ENCODE data around the gene CHI3L2.

CHI3L2 gene

DNA sequence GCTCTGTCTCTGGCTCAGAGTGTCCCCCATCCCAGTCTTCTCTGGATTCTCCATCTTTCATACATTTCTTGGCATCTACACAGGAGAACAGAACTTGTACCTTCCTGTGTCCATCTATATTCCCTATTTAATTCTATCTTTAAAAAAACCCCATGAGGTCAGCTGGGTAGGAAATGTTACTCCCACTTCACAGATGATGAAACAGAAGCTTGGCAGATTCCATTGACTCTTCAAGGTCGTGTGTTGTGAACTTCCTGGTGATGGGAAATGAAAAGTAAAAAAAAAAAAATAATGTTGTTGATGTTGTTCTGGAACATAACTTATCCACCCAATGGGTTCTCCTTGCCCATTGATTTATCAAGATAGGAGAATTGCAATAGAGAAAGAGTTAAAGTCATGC lies 8.9 kb downstream of the CHI3L2 start:
- no peak overlapping the region for H3K4me3 ChIP-seq (replicated peaks; ENCODE audit: low read depth, low read length)
- no peak for DNase-seq (ENCODE audit: extremely low read depth, low read depth)
- TF ChIP-seq, protein P1, sequence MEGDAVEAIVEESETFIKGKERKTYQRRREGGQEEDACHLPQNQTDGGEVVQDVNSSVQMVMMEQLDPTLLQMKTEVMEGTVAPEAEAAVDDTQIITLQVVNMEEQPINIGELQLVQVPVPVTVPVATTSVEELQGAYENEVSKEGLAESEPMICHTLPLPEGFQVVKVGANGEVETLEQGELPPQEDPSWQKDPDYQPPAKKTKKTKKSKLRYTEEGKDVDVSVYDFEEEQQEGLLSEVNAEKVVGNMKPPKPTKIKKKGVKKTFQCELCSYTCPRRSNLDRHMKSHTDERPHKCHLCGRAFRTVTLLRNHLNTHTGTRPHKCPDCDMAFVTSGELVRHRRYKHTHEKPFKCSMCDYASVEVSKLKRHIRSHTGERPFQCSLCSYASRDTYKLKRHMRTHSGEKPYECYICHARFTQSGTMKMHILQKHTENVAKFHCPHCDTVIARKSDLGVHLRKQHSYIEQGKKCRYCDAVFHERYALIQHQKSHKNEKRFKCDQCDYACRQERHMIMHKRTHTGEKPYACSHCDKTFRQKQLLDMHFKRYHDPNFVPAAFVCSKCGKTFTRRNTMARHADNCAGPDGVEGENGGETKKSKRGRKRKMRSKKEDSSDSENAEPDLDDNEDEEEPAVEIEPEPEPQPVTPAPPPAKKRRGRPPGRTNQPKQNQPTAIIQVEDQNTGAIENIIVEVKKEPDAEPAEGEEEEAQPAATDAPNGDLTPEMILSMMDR (IDR thresholded peaks at IDR 0.05; ENCODE audit: low read depth, low read length, missing control alignments): no peak

DNA sequence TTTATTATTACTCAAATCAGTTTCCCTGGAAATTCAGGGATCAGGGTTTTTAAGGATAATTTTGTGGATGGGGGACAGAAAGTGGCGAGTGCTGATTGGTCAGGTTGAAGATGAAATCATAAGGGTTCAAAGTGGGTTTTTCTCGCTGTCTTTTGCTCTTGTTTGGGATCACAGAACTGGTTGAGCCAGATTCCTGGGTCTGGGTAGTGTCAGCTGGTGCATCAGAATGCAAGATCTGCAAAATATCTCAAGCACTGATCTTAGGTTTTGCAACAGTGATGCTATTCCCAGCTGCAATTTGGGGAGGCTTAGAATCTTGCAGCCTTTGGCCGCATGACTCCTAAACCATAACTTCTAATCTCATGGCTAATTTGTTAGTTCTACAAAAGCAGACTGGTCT lies 9.3 kb downstream of the CHI3L2 start:
- TF ChIP-seq, protein P1 (IDR thresholded peaks at IDR 0.05; ENCODE audit: low read depth, low read length, missing control alignments): no peak
- no peak for DNase-seq (ENCODE audit: extremely low read depth, low read depth)
- no peak overlapping the region for H3K4me3 ChIP-seq (replicated peaks; ENCODE audit: low read depth, low read length)

DNA sequence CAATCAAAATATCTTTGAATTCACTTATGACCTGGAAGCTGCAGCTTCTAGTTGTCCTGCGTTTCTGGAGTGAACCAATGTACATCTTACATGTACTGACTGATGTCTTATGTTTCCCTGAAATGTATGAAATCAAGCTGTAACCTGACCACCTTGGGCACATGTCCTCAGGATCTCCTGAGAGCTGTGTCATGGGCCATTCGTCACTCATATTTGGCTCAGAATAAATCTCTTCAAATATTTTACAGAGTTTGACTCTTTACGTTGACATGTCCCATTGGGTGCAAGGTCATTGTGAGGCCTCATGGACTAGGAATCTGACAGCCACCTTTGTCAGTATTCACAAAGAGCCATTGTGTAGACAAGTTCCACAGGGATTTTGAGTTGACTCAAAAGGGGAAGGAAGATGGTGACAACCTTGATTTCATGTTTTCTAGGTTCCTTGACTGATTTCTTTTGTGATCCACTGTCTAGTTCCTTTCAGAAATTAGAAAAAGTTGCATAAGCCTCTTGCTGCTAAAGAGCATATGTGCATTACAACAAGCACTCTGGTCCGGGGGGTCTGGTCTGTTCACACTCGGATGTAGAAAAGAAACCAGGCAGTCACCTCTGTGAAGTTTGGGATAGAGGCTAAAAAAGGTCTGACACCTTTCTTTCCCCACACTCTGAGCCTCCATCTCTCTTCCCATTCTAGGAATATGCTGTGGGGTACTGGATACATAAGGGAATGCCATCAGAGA lies 10.7 kb downstream of the CHI3L2 start:
- no peak for DNase-seq (ENCODE audit: extremely low read depth, low read depth)
- TF ChIP-seq, protein P1 (IDR thresholded peaks at IDR 0.05; ENCODE audit: low read depth, low read length, missing control alignments): no peak
- no peak overlapping the region for H3K4me3 ChIP-seq (replicated peaks; ENCODE audit: low read depth, low read length)

DNA sequence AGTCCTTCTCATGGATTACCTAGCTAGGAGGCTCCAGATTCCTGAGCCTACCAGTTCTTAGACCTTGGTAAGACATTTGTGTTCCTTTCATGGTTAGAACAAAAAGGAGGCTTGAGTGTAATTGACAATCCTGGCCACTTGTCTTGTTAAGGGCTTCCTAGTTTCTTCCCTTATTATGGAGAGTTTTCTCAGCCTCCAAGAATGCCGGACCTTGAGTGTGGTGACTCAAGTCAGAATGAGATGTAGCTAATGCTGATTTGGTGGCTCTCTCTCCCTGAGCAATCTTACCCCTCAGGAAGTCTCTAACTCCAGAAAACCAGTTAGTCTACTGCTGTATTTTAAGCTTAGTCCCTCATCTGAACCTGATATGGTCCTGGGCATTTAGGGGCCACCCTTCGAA lies 14.3 kb downstream of the CHI3L2 start:
- TF ChIP-seq, protein P1 (IDR thresholded peaks at IDR 0.05; ENCODE audit: low read depth, low read length, missing control alignments): no peak
- DNase-seq (ENCODE audit: extremely low read depth, low read depth): no peak
- H3K4me3 ChIP-seq (replicated peaks; ENCODE audit: low read depth, low read length): no peak overlapping the region

DNA sequence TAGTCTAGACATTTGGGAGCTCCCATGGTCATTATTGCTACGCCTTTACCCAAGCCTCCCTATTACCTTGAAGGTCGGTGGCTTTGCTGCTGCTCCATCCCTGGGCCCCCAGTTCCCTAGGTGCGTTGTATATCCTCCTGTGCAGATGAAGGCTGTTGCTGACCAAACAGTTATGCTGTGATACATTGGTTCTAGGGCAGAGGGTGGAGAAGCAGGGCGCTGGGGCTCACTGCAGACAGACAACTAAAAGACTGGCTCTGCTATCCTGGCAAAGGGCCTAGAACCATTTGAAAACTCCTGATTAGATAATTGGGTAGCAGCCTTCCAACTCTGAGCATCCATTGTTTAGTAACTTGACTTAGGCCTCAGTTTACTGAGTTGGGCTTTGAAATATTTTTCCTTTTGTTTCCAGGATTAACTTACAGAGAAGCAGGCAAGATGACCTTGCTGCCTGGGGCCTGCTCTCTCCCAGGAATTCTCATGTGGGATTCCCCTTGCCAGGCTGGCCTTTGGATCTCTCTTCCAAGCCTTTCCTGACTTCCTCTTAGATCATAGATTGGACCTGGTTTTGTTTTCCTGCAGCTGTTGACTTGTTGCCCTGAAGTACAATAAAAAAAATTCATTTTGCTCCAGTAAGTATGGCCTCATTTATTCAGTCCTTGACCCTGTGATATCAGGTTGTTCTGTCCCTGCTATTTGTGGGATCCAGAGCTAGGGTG lies 15.5 kb downstream of the CHI3L2 start:
- DNase-seq (ENCODE audit: extremely low read depth, low read depth): no peak
- TF ChIP-seq, protein P1 (IDR thresholded peaks at IDR 0.05; ENCODE audit: low read depth, low read length, missing control alignments): no peak
- no peak overlapping the region for H3K4me3 ChIP-seq (replicated peaks; ENCODE audit: low read depth, low read length)

DNA sequence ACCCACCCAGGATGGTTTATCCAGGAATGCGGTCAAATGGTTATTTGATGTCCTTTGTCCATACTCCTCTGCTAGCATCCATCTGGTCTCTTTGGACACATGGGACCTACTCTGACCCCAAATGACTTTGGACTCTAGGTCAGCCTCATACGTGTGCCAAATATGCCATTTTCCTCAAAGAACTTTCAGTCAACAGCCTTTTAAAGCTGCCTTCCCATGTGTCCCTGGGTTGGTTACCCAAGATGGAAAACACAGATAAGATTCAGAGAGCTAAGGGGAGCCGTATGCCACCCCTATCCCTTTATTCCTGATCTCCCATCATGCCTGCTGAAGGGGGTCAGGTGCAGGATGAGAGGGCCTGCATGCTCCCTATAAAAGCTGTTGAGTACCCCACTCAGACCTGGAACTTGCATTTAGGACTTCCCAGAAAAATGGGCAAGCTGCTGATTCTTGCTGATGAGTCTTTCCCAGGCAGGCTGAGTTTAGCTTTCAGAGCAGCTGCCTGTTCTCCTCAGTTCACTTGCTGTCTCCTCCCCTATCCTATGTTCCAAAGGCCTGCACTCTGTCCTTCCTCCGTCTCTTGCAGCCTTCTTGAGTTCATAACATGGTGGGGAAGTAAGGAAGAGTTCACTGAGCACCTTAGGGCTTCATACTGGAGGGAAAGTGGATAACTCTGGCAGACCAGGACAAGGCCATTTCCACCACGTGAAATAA lies 19.8 kb downstream of the CHI3L2 start:
- H3K4me3 ChIP-seq (replicated peaks; ENCODE audit: low read depth, low read length): no peak overlapping the region
- no peak for DNase-seq (ENCODE audit: extremely low read depth, low read depth)
- TF ChIP-seq, protein P1 (IDR thresholded peaks at IDR 0.05; ENCODE audit: low read depth, low read length, missing control alignments): no peak
